H9 (cell line): ENCODE results near the gene FAP. TPM values are rescaled to one million over a fixed set of nuclear protein-coding genes. Genes with fewer than 3 reads are reported as not detected.

Experiments used
- DNase-seq: peaks from one replicate; pipeline ENCODE4 v3.0.0-alpha.2; 2017
- H2AFZ ChIP-seq: one replicate; pipeline ENCODE4 v1.6.1; 2013; ENCODE audit warnings: mild to moderate bottlenecking, low read length, control low read depth, moderate library complexity
- H2AK5ac ChIP-seq: 2 replicates; pipeline ENCODE4 v1.6.1; 2013; ENCODE audit warnings: low read length, control low read depth, mixed read lengths; ENCODE audit not compliant: insufficient read length
- H2BK120ac ChIP-seq: one replicate; pipeline ENCODE4 v1.6.1; 2013; ENCODE audit warnings: low read depth, mild to moderate bottlenecking, low read length, control low read depth, inconsistent platforms; ENCODE audit not compliant: poor library complexity, severe bottlenecking
- H2BK12ac ChIP-seq: 2 replicates; pipeline ENCODE4 v1.6.1; 2013; ENCODE audit warnings: low read length, control low read depth, mixed read lengths, low read depth; ENCODE audit not compliant: insufficient read length
- H2BK15ac ChIP-seq: 2 replicates; pipeline ENCODE4 v1.6.1; 2013; ENCODE audit warnings: low read depth, low read length, control low read depth
- H2BK20ac ChIP-seq: one replicate; pipeline ENCODE4 v1.6.1; 2013; ENCODE audit warnings: low read depth, mild to moderate bottlenecking, low read length, control low read depth, inconsistent platforms; ENCODE audit not compliant: poor library complexity, severe bottlenecking
- H2BK5ac ChIP-seq: 2 replicates; pipeline ENCODE4 v1.6.1; 2013; ENCODE audit warnings: low read length, control low read depth, mixed read lengths; ENCODE audit not compliant: insufficient read length
- H3K14ac ChIP-seq: 2 replicates; pipeline ENCODE4 v1.6.1; 2013; ENCODE audit warnings: low read length, control low read depth; ENCODE audit not compliant: insufficient read depth
- H3K18ac ChIP-seq: 2 replicates; pipeline ENCODE4 v1.6.1; 2013; ENCODE audit warnings: low read depth, mild to moderate bottlenecking, mixed read lengths, low read length, control low read depth; ENCODE audit not compliant: insufficient read length
- H3K23ac ChIP-seq: 2 replicates; pipeline ENCODE4 v1.6.1; 2013; ENCODE audit warnings: low read length, control low read depth, mixed read lengths, low read depth; ENCODE audit not compliant: insufficient read length
- H3K23me2 ChIP-seq: 2 replicates; pipeline ENCODE4 v1.6.1; 2013; ENCODE audit warnings: low read depth, mild to moderate bottlenecking, mixed read lengths, low read length, control low read depth; ENCODE audit not compliant: insufficient read length, poor library complexity, severe bottlenecking
- H3K27ac ChIP-seq: 2 replicates; pipeline ENCODE4 v1.5.1; 2013; ENCODE audit warnings: low read length, control low read depth, mixed read lengths, low read depth; ENCODE audit not compliant: insufficient read length
- H3K27me3 ChIP-seq: 2 replicates; pipeline ENCODE4 v1.6.1; 2013; ENCODE audit warnings: low read length, control low read depth, inconsistent platforms; ENCODE audit not compliant: insufficient read depth
- H3K4ac ChIP-seq: 2 replicates; pipeline ENCODE4 v1.6.1; 2013; ENCODE audit warnings: low read depth, mild to moderate bottlenecking, control low read depth, inconsistent platforms, low read length, moderate library complexity
- H3K4me1 ChIP-seq: 2 replicates; pipeline ENCODE4 v1.6.1; 2013; ENCODE audit warnings: low read length, control low read depth, inconsistent platforms; ENCODE audit not compliant: insufficient read depth
- H3K4me2 ChIP-seq: 2 replicates; pipeline ENCODE4 v1.6.1; 2013; ENCODE audit warnings: low read length, control low read depth, mixed read lengths; ENCODE audit not compliant: insufficient read length, insufficient read depth
- H3K56ac ChIP-seq: 2 replicates; pipeline ENCODE4 v1.6.1; 2013; ENCODE audit warnings: low read depth, mild to moderate bottlenecking, mixed read lengths, low read length, control low read depth; ENCODE audit not compliant: insufficient read length
- H3K79me1 ChIP-seq: 2 replicates; pipeline ENCODE4 v1.6.1; 2013; ENCODE audit warnings: low read depth, mild to moderate bottlenecking, moderate library complexity, low read length, control low read depth, inconsistent platforms; ENCODE audit not compliant: insufficient read depth, poor library complexity, severe bottlenecking
- H3K79me2 ChIP-seq: 2 replicates; pipeline ENCODE4 v1.6.1; 2013; ENCODE audit warnings: low read length, control low read depth, inconsistent platforms; ENCODE audit not compliant: insufficient read depth
- H3K9ac ChIP-seq: 2 replicates; pipeline ENCODE4 v1.6.1; 2013; ENCODE audit warnings: low read length, control low read depth, mixed read lengths; ENCODE audit not compliant: insufficient read length; ENCODE audit errors: extremely low read depth
- H3K9me3 ChIP-seq: one replicate; pipeline ENCODE4 v1.6.1; 2013; ENCODE audit warnings: low read depth, low read length, inconsistent platforms; ENCODE audit not compliant: control insufficient read depth
- H3T11ph ChIP-seq: one replicate; pipeline ENCODE4 v1.6.1; 2013; ENCODE audit warnings: mild to moderate bottlenecking, low read length, control low read depth, inconsistent platforms
- H4K20me1 ChIP-seq: one replicate; pipeline ENCODE4 v1.6.1; 2013; ENCODE audit not compliant: control insufficient read depth, insufficient read length, insufficient read depth
- H4K5ac ChIP-seq: 2 replicates; pipeline ENCODE4 v1.6.1; 2013; ENCODE audit warnings: low read depth, mild to moderate bottlenecking, mixed read lengths, low read length, control low read depth; ENCODE audit not compliant: insufficient read length
- H4K8ac ChIP-seq: replicated peaks from 2 replicates; pipeline ENCODE4 v1.6.1; 2013; ENCODE audit warnings: low read length, control low read depth, mixed read lengths, low read depth; ENCODE audit not compliant: insufficient read length
- H4K91ac ChIP-seq: 2 replicates; pipeline ENCODE4 v1.6.1; 2013; ENCODE audit warnings: low read depth, mild to moderate bottlenecking, moderate library complexity, mixed read lengths, low read length, control low read depth; ENCODE audit not compliant: insufficient read length
- H3K27ac Mint-ChIP-seq, 3 experiments: 2 replicates in 2 of 3; 3 replicates in 1 of 3; pipeline ENCODE4 v1.8.0; 2020 to 2021; ENCODE audit warnings: mixed read lengths in 3 of 3, mild to moderate bottlenecking in 1 of 3, moderate library complexity in 1 of 3
- H3K27me3 Mint-ChIP-seq: 2 replicates; pipeline ENCODE4 v1.8.0; 2021; ENCODE audit warnings: low read depth, mild to moderate bottlenecking, moderate library complexity, mixed read lengths
- H3K36me3 Mint-ChIP-seq, 3 experiments: 2 replicates in 2 of 3; 3 replicates in 1 of 3; pipeline ENCODE4 v1.8.0; 2020 to 2021; ENCODE audit warnings: low read depth in 3 of 3, mixed read lengths in 3 of 3; ENCODE audit not compliant: insufficient read depth in 1 of 3
- H3K4me1 Mint-ChIP-seq, 2 experiments: 2 replicates each; pipeline ENCODE4 v1.8.0; 2020; ENCODE audit warnings: mixed read lengths in 2 of 2
- H3K4me3 Mint-ChIP-seq, 2 experiments: 2 replicates in 1 of 2; 3 replicates in 1 of 2; pipeline ENCODE4 v1.8.0; 2020 to 2021; ENCODE audit warnings: mild to moderate bottlenecking in 2 of 2, mixed read lengths in 2 of 2, moderate library complexity in 1 of 2
- H3K9me3 Mint-ChIP-seq, 2 experiments: 2 replicates in 1 of 2; 3 replicates in 1 of 2; pipeline ENCODE4 v1.8.0; 2020; ENCODE audit warnings: mild to moderate bottlenecking in 2 of 2, mixed read lengths in 2 of 2, moderate library complexity in 1 of 2
- WGBS: extraction: QIAGEN DNeasy Blood & Tissue Kit; methylation state at CpG from one replicate; pipeline ENCODE4 v1.1.7; 2013; ENCODE audit warnings: missing lambda C conversion rate, low lambda C conversion rate, mixed read lengths; ENCODE audit not compliant: insufficient read length; ENCODE audit errors: extremely low coverage; 5-methylcytosine and 5-hydroxymethylcytosine counted together
- total RNA-seq: library from RNA; stranded (reverse); gene quantifications from 2 replicates; pipeline ENCODE4 v1.2.1, GENCODE V29; 2021
- TF ChIP-seq, protein P1 (sequence below): fragments of 200-600 bp; sonication (generic); conservative IDR thresholded peaks from 3 replicates; pipeline ENCODE4 v1.8.0; 2021; ENCODE audit warnings: antibody characterized with exemption, mild to moderate bottlenecking

Gene FAP
- total RNA-seq, 1 experiment from 2014 or later: not detected

DNA sequence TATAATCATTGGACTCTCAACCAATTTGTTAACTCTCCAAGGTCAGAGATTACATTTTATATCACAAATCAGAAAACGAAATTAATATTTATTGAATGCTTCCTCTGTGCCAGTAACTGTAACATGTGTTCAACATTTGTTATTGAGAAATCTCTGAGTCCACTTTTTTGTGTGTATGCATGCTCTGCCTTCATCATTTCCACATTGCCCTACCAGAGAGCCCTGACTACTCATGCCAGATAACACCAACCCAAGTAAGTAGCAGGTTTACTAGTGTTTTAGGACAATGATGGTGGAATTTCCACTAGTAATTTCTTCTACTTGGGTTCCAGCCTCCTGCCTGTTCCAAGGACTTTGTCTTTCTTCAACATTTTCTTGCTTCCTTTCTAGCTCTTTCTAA is 14.2 kb upstream of the FAP start:
- Histone ChIP-seq H3K4me2 (no peak overlapping the region), H3K23me2 (no peaks in the 10 kb centered on the region), H3K79me2 (no peaks in the 10 kb centered on the region), H4K5ac (no peak overlapping the region), H3K27ac (no peak overlapping the region), H2AK5ac (no peak overlapping the region), H2AFZ (no peak overlapping the region), H3K9ac (no peak overlapping the region), H4K8ac (no peak overlapping the region), H3K27me3 (no peaks in the 10 kb centered on the region), H2BK15ac (no peak overlapping the region), H2BK20ac (no peak overlapping the region), H2BK5ac (no peak overlapping the region), H4K20me1 (no peaks in the 10 kb centered on the region), H3K4me1 (no peaks in the 10 kb centered on the region), H3K18ac (no peak overlapping the region), H3K79me1 (no peaks in the 10 kb centered on the region), H3K9me3 (no peaks in the 10 kb centered on the region), H3K4ac (no peak overlapping the region), H2BK12ac (no peak overlapping the region), H2BK120ac (no peak overlapping the region), H3K56ac (no peak overlapping the region), H3K23ac (no peak overlapping the region), H4K91ac (no peak overlapping the region), H3T11ph (no peak overlapping the region), H3K14ac (no peak overlapping the region)
- no peaks in the 10 kb centered on the region for H3K36me3 Mint-ChIP-seq
- TF ChIP-seq, protein P1, sequence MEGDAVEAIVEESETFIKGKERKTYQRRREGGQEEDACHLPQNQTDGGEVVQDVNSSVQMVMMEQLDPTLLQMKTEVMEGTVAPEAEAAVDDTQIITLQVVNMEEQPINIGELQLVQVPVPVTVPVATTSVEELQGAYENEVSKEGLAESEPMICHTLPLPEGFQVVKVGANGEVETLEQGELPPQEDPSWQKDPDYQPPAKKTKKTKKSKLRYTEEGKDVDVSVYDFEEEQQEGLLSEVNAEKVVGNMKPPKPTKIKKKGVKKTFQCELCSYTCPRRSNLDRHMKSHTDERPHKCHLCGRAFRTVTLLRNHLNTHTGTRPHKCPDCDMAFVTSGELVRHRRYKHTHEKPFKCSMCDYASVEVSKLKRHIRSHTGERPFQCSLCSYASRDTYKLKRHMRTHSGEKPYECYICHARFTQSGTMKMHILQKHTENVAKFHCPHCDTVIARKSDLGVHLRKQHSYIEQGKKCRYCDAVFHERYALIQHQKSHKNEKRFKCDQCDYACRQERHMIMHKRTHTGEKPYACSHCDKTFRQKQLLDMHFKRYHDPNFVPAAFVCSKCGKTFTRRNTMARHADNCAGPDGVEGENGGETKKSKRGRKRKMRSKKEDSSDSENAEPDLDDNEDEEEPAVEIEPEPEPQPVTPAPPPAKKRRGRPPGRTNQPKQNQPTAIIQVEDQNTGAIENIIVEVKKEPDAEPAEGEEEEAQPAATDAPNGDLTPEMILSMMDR: no peak
- H3K4me1 Mint-ChIP-seq: peaks cover 9 to 12% of the 10 kb centered on the region in 2 experiments
- H3K27ac Mint-ChIP-seq: no peak overlapping the region; a peak in 1 of 7 replicates
- no peaks in the 10 kb centered on the region for H3K9me3 Mint-ChIP-seq
- WGBS: no CpG with 5 or more reads among the region's 1 CpG
- no peak overlapping the region for H3K4me3 Mint-ChIP-seq
- H3K27me3 Mint-ChIP-seq: no peaks in the 10 kb centered on the region
- no peak for DNase-seq
